ENCODE measurements around the gene PRR12. TPM values are rescaled to one million over a fixed set of nuclear protein-coding genes. Genes with fewer than 3 reads are reported as not detected.

The PRR12 gene
- total and polyA plus RNA-seq, 9 of the 15 experiments (the other 6 are each of a cell fraction or from before 2014, with no cell fraction given): 0.01 to 21.1 (median 0.98) TPM

DNA sequence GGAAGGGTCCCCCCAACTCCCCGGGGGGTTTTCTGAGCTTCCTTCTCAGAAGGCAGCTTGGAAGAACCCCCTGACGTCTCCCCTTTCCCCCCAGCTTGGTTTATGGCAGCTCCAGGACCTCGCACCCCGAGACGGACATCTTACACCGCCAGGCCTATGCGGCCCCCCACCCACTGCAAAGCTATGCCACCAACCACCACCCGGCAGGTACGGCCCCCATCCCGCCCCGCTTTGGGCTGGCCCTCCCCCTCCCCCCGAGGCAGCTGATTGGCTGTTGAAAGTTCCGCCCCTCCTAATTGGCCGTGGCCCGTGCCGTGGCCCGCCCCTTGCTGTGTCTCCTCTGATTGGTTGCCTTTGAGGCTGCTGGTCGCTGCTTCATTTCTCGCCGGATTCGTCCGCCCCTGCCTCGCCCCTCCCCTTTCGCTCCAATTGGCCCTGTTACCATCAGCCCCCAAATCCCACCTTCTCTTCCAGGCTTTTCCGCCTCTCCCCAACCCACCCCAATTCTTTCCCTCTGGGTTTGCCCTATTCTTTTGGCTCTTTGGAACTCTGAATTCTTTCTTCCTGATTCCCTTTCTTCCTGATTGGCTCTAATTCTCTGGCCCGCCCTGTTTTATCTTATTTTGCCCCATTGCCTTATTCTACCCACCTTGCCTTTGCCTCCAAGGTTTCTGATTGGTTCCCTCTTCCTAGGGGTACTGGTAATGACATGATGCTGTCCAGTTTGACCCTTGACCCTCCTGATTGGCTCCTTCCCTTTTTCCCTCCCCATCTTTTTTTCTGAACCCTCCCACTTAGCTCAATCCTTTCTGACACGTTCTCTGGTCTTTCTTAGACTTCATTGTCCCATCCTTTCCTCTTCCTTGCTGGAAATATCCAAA, 2.5 kb downstream of the PRR12 start:
- peak overlapping the region; percentile 62 to 90 for H3K9ac ChIP-seq (ENCODE audit: insufficient read depth in 1 of 2, low read depth in 2 of 2, low read length in 2 of 2)
- in situ Hi-C loops (cut with MboI): no loop called here
- ATAC-seq (peak; percentile 79), DNase-seq (ENCODE audit: extremely low read depth in 1 of 4, low spot score in 3 of 4) (peak; percentile 98 to 100 (median 98)), FAIRE-seq (peak; percentile 98)
- 8% methylated on average over 19 of the region's 27 CpGs for WGBS (ENCODE audit: insufficient coverage, low coverage, missing lambda C conversion rate)
- H3K4me2 ChIP-seq (ENCODE audit: insufficient read depth, low read length): peak overlapping the region; percentile 94
- peaks cover 6% of the 10 kb centered on the region; the same call in 1 of the 2 replicates for H4K20me1 ChIP-seq (replicated peaks; ENCODE audit: control insufficient read depth, insufficient read depth, low read length)
- CTCF ChIA-PET (ENCODE audit: low intra/inter-chr PET ratio): no interaction called here
- H3K4me3 ChIP-seq: peak overlapping the region; percentile 88
- peaks cover 10 to 53% of the 10 kb centered on the region in 2 experiments; a peak in 4 of 5 replicates for H3K4me1 ChIP-seq (replicated peaks in 1 of 2; ENCODE audit: control insufficient read depth in 2 of 2, insufficient read depth in 2 of 2, low read length in 2 of 2)
- H3K27ac ChIP-seq (ENCODE audit: extremely low read depth, low read depth, low read length): peak overlapping the region; percentile 85
- H3K9me3 ChIP-seq (replicated peaks; ENCODE audit: control insufficient read depth, insufficient read depth, low read depth, low read length): no peaks in the 10 kb centered on the region
- BruUV-seq (replicated peaks): no TSS peak
- peak overlapping the region; percentile 57 for H2AFZ ChIP-seq (ENCODE audit: low read depth, low read length)
- intact Hi-C loops (cut with micrococcal nuclease): loop anchor here (5.0 kb wide), 2 partner anchors 169 to 436 kb away; partner anchors contain the start of genes HRC, TRPM4 and TSKS
- peaks cover 45% of the 10 kb centered on the region for H3K36me3 ChIP-seq (ENCODE audit: control insufficient read depth, insufficient read depth, low read length)
- peaks cover 3% of the 10 kb centered on the region for H3K9me1 ChIP-seq (ENCODE audit: control insufficient read depth, insufficient read depth, low read length)
- POLR2A ChIA-PET: interaction anchor here (0.6 to 1.5 kb wide), 9 partner anchors 13 to 287 kb away, joined by 3 to 6 read pairs (median 3); partner anchors contain the start of genes NOSIP and SCAF1
- peaks cover 44% of the 10 kb centered on the region for H3K79me2 ChIP-seq (ENCODE audit: control insufficient read depth, insufficient read depth, low read length)
- no peaks in the 10 kb centered on the region for H3K27me3 ChIP-seq (ENCODE audit: control insufficient read depth in 2 of 2, insufficient read depth in 2 of 2, low read length in 2 of 2)
- TF ChIP-seq DDX20 (tag; IDR thresholded peaks at IDR 0.05; ENCODE audit: low read depth): no peak
- TF ChIP-seq PHF20 (IDR thresholded peaks at IDR 0.05; ENCODE audit: partially characterized antibody): no peak
- no peak for TF ChIP-seq SMARCA4 (IDR thresholded peaks at IDR 0.05)
- no peak for TF ChIP-seq STAG1 (CRISPR knock-in tag; IDR thresholded peaks at IDR 0.05; ENCODE audit: borderline replicate concordance)
- TF ChIP-seq ZNF224 (CRISPR knock-in tag; IDR thresholded peaks at IDR 0.05): no peak
- TF ChIP-seq HLTF (IDR thresholded peaks at IDR 0.05): 0 out of 2 replicates have a peak, but pooled peaks have one; percentile 46
- no peak for TF ChIP-seq JUNB (CRISPR knock-in tag; conservative IDR thresholded peaks at IDR 0.05)
- no peak for TF ChIP-seq HMG20A (CRISPR knock-in tag; conservative IDR thresholded peaks at IDR 0.05)
- TF ChIP-seq RCOR1 (IDR thresholded peaks at IDR 0.05; ENCODE audit: borderline replicate concordance in 1 of 2, low read depth in 2 of 2, low read length in 2 of 2): no peak
- TF ChIP-seq, protein P1, sequence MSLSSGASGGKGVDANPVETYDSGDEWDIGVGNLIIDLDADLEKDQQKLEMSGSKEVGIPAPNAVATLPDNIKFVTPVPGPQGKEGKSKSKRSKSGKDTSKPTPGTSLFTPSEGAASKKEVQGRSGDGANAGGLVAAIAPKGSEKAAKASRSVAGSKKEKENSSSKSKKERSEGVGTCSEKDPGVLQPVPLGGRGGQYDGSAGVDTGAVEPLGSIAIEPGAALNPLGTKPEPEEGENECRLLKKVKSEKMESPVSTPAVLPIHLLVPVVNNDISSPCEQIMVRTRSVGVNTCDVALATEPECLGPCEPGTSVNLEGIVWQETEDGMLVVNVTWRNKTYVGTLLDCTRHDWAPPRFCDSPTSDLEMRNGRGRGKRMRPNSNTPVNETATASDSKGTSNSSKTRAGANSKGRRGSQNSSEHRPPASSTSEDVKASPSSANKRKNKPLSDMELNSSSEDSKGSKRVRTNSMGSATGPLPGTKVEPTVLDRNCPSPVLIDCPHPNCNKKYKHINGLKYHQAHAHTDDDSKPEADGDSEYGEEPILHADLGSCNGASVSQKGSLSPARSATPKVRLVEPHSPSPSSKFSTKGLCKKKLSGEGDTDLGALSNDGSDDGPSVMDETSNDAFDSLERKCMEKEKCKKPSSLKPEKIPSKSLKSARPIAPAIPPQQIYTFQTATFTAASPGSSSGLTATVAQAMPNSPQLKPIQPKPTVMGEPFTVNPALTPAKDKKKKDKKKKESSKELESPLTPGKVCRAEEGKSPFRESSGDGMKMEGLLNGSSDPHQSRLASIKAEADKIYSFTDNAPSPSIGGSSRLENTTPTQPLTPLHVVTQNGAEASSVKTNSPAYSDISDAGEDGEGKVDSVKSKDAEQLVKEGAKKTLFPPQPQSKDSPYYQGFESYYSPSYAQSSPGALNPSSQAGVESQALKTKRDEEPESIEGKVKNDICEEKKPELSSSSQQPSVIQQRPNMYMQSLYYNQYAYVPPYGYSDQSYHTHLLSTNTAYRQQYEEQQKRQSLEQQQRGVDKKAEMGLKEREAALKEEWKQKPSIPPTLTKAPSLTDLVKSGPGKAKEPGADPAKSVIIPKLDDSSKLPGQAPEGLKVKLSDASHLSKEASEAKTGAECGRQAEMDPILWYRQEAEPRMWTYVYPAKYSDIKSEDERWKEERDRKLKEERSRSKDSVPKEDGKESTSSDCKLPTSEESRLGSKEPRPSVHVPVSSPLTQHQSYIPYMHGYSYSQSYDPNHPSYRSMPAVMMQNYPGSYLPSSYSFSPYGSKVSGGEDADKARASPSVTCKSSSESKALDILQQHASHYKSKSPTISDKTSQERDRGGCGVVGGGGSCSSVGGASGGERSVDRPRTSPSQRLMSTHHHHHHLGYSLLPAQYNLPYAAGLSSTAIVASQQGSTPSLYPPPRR (CRISPR knock-in tag; IDR thresholded peaks at IDR 0.05; ENCODE audit: borderline replicate concordance): no peak
- TF ChIP-seq MBD2 (IDR thresholded peaks at IDR 0.05; ENCODE audit: borderline replicate concordance, low read depth): peak; percentile 95
- TF ChIP-seq, protein P2, sequence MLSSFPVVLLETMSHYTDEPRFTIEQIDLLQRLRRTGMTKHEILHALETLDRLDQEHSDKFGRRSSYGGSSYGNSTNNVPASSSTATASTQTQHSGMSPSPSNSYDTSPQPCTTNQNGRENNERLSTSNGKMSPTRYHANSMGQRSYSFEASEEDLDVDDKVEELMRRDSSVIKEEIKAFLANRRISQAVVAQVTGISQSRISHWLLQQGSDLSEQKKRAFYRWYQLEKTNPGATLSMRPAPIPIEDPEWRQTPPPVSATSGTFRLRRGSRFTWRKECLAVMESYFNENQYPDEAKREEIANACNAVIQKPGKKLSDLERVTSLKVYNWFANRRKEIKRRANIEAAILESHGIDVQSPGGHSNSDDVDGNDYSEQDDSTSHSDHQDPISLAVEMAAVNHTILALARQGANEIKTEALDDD (IDR thresholded peaks at IDR 0.05): no peak
- TF ChIP-seq CBX3 (IDR thresholded peaks at IDR 0.05; ENCODE audit: borderline replicate concordance in 1 of 2, low read length in 2 of 2): no peak
- TF ChIP-seq CHD4 (IDR thresholded peaks at IDR 0.05; ENCODE audit: insufficient read depth, insufficient replicate concordance, low read depth, low read length, poor library complexity, severe bottlenecking): no peak

Measured in K562 (cell line).